Activated T-helper 1 cell treated with anti-CD3 and anti-CD28 coated beads, Interleukin-12 subunit alpha, Interleukin-12 subunit beta, Interleukin-2, Interleukin-4 antibody, amounts not matched to agents 30 ng/mL and 10 ng/mL and 1 ng/mL, durations not matched to agents 14 hours and 24 hours and 36 hours (primary cell): ENCODE data around the gene INHBB. TPM values are rescaled to one million over a fixed set of nuclear protein-coding genes. Genes with fewer than 3 reads are reported as not detected.

Source experiments
- DNase-seq: peaks from one replicate; pipeline ENCODE4 v3.0.0; 2021; ENCODE audit warnings: low spot score
- H3K27ac Mint-ChIP-seq: one replicate; pipeline ENCODE4 v1.8.0; 2021; ENCODE audit warnings: mild to moderate bottlenecking, mixed read lengths
- H3K27me3 Mint-ChIP-seq: one replicate; pipeline ENCODE4 v1.8.0; 2022; ENCODE audit warnings: mild to moderate bottlenecking, moderate library complexity, mixed read lengths; ENCODE audit not compliant: insufficient read depth
- H3K36me3 Mint-ChIP-seq: one replicate; pipeline ENCODE4 v1.8.0; 2021; ENCODE audit warnings: low read depth, mixed read lengths
- H3K4me1 Mint-ChIP-seq: one replicate; pipeline ENCODE4 v1.8.0; 2021; ENCODE audit warnings: low read depth, mixed read lengths
- H3K4me3 Mint-ChIP-seq: one replicate; pipeline ENCODE4 v1.8.0; 2021; ENCODE audit warnings: mild to moderate bottlenecking, moderate library complexity, mixed read lengths
- H3K9me3 Mint-ChIP-seq: one replicate; pipeline ENCODE4 v1.8.0; 2021; ENCODE audit warnings: mixed read lengths
- intact Hi-C: fragments of 100-400 bp; cut with micrococcal nuclease; formaldehyde crosslinking; loops from one replicate; pipeline ENCODE4 v1.15.1; 2024
- total RNA-seq: library from RNA; stranded (reverse); gene quantifications from 2 replicates; pipeline ENCODE4 v1.2.3, GENCODE V29; 2022

Gene INHBB
- total RNA-seq, 1 donor from 2014 or later, result not detected

GRCh38 chr2:120332384-120332783 lies 13.6 kb upstream of the INHBB start:
- intact Hi-C loops, result no loop called here
- no peaks in the 10 kb centered on the region for H3K9me3 Mint-ChIP-seq
- no peaks in the 10 kb centered on the region for H3K36me3 Mint-ChIP-seq
- no peak overlapping the region for H3K27ac Mint-ChIP-seq
- H3K4me1 Mint-ChIP-seq, result no peaks in the 10 kb centered on the region
- DNase-seq, result no peak
- H3K4me3 Mint-ChIP-seq, result no peak overlapping the region
- peaks cover 25% of the 10 kb centered on the region for H3K27me3 Mint-ChIP-seq

GRCh38 chr2:120334068-120334467 lies 11.9 kb upstream of the INHBB start:
- Mint-ChIP-seq H3K36me3 (no peaks in the 10 kb centered on the region), H3K4me3 (no peak overlapping the region), H3K27me3 (peaks cover 38% of the 10 kb centered on the region), H3K4me1 (no peaks in the 10 kb centered on the region), H3K9me3 (no peaks in the 10 kb centered on the region), H3K27ac (no peak overlapping the region)
- intact Hi-C loops, result no loop called here
- no peak for DNase-seq

- H3K9me3 Mint-ChIP-seq, result no peaks in the 10 kb centered on the region
- no peak overlapping the region for H3K27ac Mint-ChIP-seq
- H3K36me3 Mint-ChIP-seq, result no peaks in the 10 kb centered on the region
- H3K4me1 Mint-ChIP-seq, result no peaks in the 10 kb centered on the region
- intact Hi-C loops, result no loop called here
- peaks cover 44% of the 10 kb centered on the region for H3K27me3 Mint-ChIP-seq
- H3K4me3 Mint-ChIP-seq, result no peak overlapping the region
- DNase-seq, result no peak
Measured at GRCh38 chr2:120336749-120337148, 9.2 kb upstream of the INHBB start.

GRCh38 chr2:120338015-120338414 lies 7.9 kb upstream of the INHBB start:
- no peaks in the 10 kb centered on the region for H3K9me3 Mint-ChIP-seq
- H3K27ac Mint-ChIP-seq, result no peak overlapping the region
- H3K4me1 Mint-ChIP-seq, result peaks cover 4% of the 10 kb centered on the region
- H3K36me3 Mint-ChIP-seq, result no peaks in the 10 kb centered on the region
- intact Hi-C loops, result no loop called here
- peaks cover 52% of the 10 kb centered on the region for H3K27me3 Mint-ChIP-seq
- no peak for DNase-seq
- no peak overlapping the region for H3K4me3 Mint-ChIP-seq

GRCh38 chr2:120341977-120342376 lies 4.0 kb upstream of the INHBB start:
- Mint-ChIP-seq H3K27me3 (peaks cover 52% of the 10 kb centered on the region), H3K9me3 (no peaks in the 10 kb centered on the region), H3K4me3 (no peak overlapping the region), H3K27ac (no peak overlapping the region), H3K4me1 (peaks cover 9% of the 10 kb centered on the region), H3K36me3 (no peaks in the 10 kb centered on the region)
- DNase-seq, result no peak
- intact Hi-C loops, result loop anchor here (5.0 to 10.0 kb wide), 3 partner anchors 180 to 1487 kb away; partner anchors contain the start of gene EPB41L5

GRCh38 chr2:120342446-120342845 lies 3.5 kb upstream of the INHBB start:
- Mint-ChIP-seq H3K27ac (no peak overlapping the region), H3K4me3 (no peak overlapping the region), H3K36me3 (no peaks in the 10 kb centered on the region), H3K4me1 (peaks cover 13% of the 10 kb centered on the region), H3K9me3 (no peaks in the 10 kb centered on the region), H3K27me3 (peaks cover 57% of the 10 kb centered on the region)
- no peak for DNase-seq
- intact Hi-C loops, result loop anchor here (5.0 to 10.0 kb wide), 3 partner anchors 180 to 1488 kb away; partner anchors contain the start of gene EPB41L5

- Mint-ChIP-seq H3K27me3 (peaks cover 61% of the 10 kb centered on the region), H3K36me3 (no peaks in the 10 kb centered on the region)
- intact Hi-C loops, result loop anchor here (1.0 to 10.0 kb wide), 6 partner anchors 94 to 1488 kb away; partner anchors contain the start of gene EPB41L5
Measured at GRCh38 chr2:120343100-120343432, 2.9 kb upstream of the INHBB start.

GRCh38 chr2:120343433-120344105 lies 2.4 kb upstream of the INHBB start:
- Mint-ChIP-seq H3K27me3 (peaks cover 61% of the 10 kb centered on the region), H3K36me3 (no peaks in the 10 kb centered on the region), H3K4me3 (peak overlapping the region; percentile 33), H3K9me3 (no peaks in the 10 kb centered on the region), H3K4me1 (peaks cover 13% of the 10 kb centered on the region), H3K27ac (no peak overlapping the region)
- DNase-seq, result peak; percentile 40
- intact Hi-C loops, result loop anchor here (1.0 to 10.0 kb wide), 6 partner anchors 94 to 1489 kb away; partner anchors contain the start of gene EPB41L5

More at GRCh38 chr2:120343100-120343432, 2.9 kb upstream of the INHBB start:
- Mint-ChIP-seq H3K9me3 (no peaks in the 10 kb centered on the region), H3K4me3 (peak overlapping the region; percentile 58), H3K27ac (no peak overlapping the region), H3K4me1 (peaks cover 13% of the 10 kb centered on the region)
- DNase-seq, result no peak

- intact Hi-C loops, result loop anchor here (5.0 to 10.0 kb wide), 3 partner anchors 178 to 1490 kb away; partner anchors contain the start of gene EPB41L5
- H3K27ac Mint-ChIP-seq, result no peak overlapping the region
- peaks cover 13% of the 10 kb centered on the region for H3K4me1 Mint-ChIP-seq
- no peaks in the 10 kb centered on the region for H3K9me3 Mint-ChIP-seq
- H3K4me3 Mint-ChIP-seq, result no peak overlapping the region
- no peaks in the 10 kb centered on the region for H3K36me3 Mint-ChIP-seq
- H3K27me3 Mint-ChIP-seq, result peaks cover 58% of the 10 kb centered on the region
- no peak for DNase-seq
Measured at GRCh38 chr2:120344214-120344975, 1.5 kb upstream of the INHBB start.

GRCh38 chr2:120344976-120345581 lies 857 bp upstream of the INHBB start:
- no peak for DNase-seq
- intact Hi-C loops, result loop anchor here (5.0 to 10.0 kb wide), 3 partner anchors 177 to 1490 kb away; partner anchors contain the start of gene EPB41L5
- Mint-ChIP-seq H3K4me3 (no peak overlapping the region), H3K27ac (no peak overlapping the region), H3K27me3 (peaks cover 58% of the 10 kb centered on the region), H3K9me3 (no peaks in the 10 kb centered on the region), H3K4me1 (peaks cover 13% of the 10 kb centered on the region), H3K36me3 (no peaks in the 10 kb centered on the region)

- H3K9me3 Mint-ChIP-seq, result no peaks in the 10 kb centered on the region
- H3K27ac Mint-ChIP-seq, result no peak overlapping the region
- no peak for DNase-seq
- intact Hi-C loops, result loop anchor here (10.0 kb wide), 2 partner anchors 331 to 1491 kb away; partner anchors contain the start of gene EPB41L5
- no peaks in the 10 kb centered on the region for H3K36me3 Mint-ChIP-seq
- peaks cover 55% of the 10 kb centered on the region for H3K27me3 Mint-ChIP-seq
- peaks cover 13% of the 10 kb centered on the region for H3K4me1 Mint-ChIP-seq
- no peak overlapping the region for H3K4me3 Mint-ChIP-seq
Measured at GRCh38 chr2:120345608-120346007, 328 bp upstream of the INHBB start.

GRCh38 chr2:120346667-120347358 lies 877 bp downstream of the INHBB start:
- Mint-ChIP-seq H3K4me1 (peaks cover 13% of the 10 kb centered on the region), H3K27ac (peak overlapping the region; percentile 15), H3K36me3 (no peaks in the 10 kb centered on the region), H3K4me3 (peak overlapping the region; percentile 75), H3K9me3 (no peaks in the 10 kb centered on the region), H3K27me3 (peaks cover 52% of the 10 kb centered on the region)
- intact Hi-C loops, result loop anchor here (10.0 kb wide), 2 partner anchors 332 to 1492 kb away; partner anchors contain the start of gene EPB41L5
- DNase-seq, result no peak
